Muscle layer of colon (tissue), 2 donors: ENCODE results near the gene CBLB.

Experiments used
- H3K27ac ChIP-seq: one replicate; pipeline ENCODE4 v1.7.0; 2013; ENCODE audit warnings: low read depth, mild to moderate bottlenecking, low read length, moderate library complexity
- H3K27me3 ChIP-seq, 2 donors: one replicate each; pipeline ENCODE4 v1.7.0; 2013; ENCODE audit warnings: low read length in 2 of 2, mild to moderate bottlenecking in 2 of 2; ENCODE audit not compliant: insufficient read depth in 2 of 2, control insufficient read depth in 1 of 2
- H3K36me3 ChIP-seq: one replicate; pipeline ENCODE4 v1.7.0; 2013; ENCODE audit warnings: mild to moderate bottlenecking, low read length; ENCODE audit not compliant: insufficient read depth
- H3K4me1 ChIP-seq: one replicate; pipeline ENCODE4 v1.7.0; 2013; ENCODE audit warnings: mild to moderate bottlenecking, low read length; ENCODE audit not compliant: insufficient read depth
- H3K4me3 ChIP-seq, 2 donors: one replicate each; pipeline ENCODE4 v1.7.0; 2013; ENCODE audit warnings: low read length in 2 of 2, low read depth in 1 of 2, mild to moderate bottlenecking in 1 of 2, moderate library complexity in 1 of 2
- H3K9ac ChIP-seq: one replicate; pipeline ENCODE4 v1.7.0; 2013; ENCODE audit warnings: low read length
- H3K9me3 ChIP-seq: one replicate; pipeline ENCODE4 v1.7.0; 2013; ENCODE audit warnings: mild to moderate bottlenecking, low read length
- donor health status: abdominal sarcoma.
- donor health status: Adenocarcinoma of cecum.

The CBLB gene

DNA sequence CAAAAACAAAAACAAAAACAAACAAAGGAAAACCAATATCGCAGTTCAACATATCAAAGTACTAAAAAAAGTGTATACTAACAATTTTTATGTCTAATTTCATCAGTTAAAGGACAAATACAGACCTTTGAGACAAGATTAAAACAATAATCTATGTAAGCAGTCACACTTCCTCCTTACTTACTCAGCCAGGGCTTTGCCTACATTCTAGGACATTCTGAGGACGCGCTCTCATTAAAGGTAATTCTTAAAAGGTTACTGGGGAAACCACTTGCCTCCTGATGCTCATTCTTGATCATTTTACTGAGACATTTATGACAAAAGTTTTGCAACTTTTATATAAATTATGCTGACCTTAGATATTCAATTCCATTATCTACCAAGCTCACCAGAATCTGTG is 93.4 kb downstream of the CBLB start:
- no peaks in the 10 kb centered on the region for H3K9me3 ChIP-seq
- H3K9ac ChIP-seq: no peak overlapping the region
- no peak overlapping the region for H3K27ac ChIP-seq
- no peaks in the 10 kb centered on the region for H3K4me1 ChIP-seq
- H3K27me3 ChIP-seq: no peaks in the 10 kb centered on the region
- no peaks in the 10 kb centered on the region for H3K36me3 ChIP-seq
- H3K4me3 ChIP-seq: no peak overlapping the region

DNA sequence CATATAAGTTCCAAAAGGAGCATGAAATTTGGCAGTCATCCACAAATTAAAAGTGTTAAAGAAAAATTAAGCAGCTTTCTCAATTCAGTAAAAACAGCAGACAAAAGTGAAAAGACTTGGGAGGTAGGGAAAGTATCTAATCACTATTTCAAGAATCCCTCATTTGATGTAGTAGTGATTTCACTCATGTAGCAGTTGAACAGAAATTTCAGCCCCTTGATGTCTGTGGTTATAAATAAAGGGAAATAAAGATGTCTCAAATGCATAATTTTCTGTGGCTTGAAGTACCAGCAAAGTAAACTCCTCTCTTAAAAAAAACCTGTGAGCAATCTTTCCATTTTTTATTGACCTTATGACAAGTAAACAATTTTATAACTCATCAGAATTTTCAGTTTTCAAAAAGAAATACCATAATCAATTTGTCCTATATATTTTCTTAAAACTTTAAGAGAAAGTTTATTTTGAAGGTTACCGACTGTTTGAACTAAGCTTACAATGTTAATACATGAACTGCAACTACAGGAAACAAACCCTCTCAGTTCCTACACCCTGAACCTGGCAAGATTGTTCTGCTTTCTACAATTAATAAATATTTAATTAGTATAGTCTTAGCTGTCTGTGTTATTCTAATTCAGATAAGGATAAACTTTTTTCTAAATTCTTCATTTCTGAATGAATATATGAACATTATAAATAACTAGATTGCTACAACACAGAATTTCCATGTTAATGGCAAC is 94.2 kb downstream of the CBLB start:
- H3K4me3 ChIP-seq: no peak overlapping the region
- H3K4me1 ChIP-seq: no peaks in the 10 kb centered on the region
- no peak overlapping the region for H3K27ac ChIP-seq
- H3K9me3 ChIP-seq: no peaks in the 10 kb centered on the region
- H3K27me3 ChIP-seq: no peaks in the 10 kb centered on the region
- no peaks in the 10 kb centered on the region for H3K36me3 ChIP-seq
- no peak overlapping the region for H3K9ac ChIP-seq

DNA sequence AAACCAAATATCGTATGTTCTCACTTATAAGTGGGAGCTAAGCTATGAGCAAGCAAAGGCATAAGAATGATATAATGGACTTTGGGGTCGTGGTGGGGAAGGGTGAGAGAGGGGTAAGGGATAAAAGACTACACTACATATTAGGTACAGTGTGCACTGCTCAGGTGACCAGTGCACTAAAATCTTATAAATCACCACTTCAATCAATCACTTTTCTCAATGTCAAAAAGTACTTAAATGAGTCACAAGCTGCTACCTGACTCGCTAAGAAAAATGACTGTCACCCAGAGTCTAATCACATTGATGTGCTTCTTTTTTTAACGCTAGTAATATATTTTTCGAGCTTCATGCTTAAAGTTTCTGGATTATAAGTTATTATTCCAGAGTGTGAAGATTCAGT is 95.5 kb downstream of the CBLB start:
- no peaks in the 10 kb centered on the region for H3K36me3 ChIP-seq
- H3K27me3 ChIP-seq: no peaks in the 10 kb centered on the region
- no peak overlapping the region for H3K4me3 ChIP-seq
- H3K9me3 ChIP-seq: no peaks in the 10 kb centered on the region
- H3K9ac ChIP-seq: no peak overlapping the region
- no peaks in the 10 kb centered on the region for H3K4me1 ChIP-seq
- no peak overlapping the region for H3K27ac ChIP-seq

DNA sequence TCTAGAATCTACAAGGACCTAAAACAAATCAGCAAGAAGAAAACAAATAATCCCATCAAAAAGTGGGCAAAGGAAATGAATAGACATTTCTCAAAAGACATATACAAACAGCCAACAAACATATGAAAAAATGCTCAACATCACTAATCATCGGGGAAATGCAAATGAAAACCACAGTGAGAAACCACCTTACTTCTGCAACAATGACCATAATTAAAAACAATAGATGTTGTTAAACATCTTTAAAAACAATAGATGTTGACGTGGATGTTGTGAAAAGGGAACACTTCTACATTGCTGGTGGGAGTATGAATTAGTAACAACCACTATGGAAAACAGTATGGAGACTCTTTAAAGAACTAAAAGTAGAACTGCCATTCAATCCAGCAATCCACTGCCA is 96.2 kb downstream of the CBLB start:
- Histone ChIP-seq H3K27me3 (no peaks in the 10 kb centered on the region), H3K9ac (no peak overlapping the region), H3K27ac (no peak overlapping the region), H3K36me3 (no peaks in the 10 kb centered on the region), H3K4me3 (no peak overlapping the region), H3K4me1 (no peaks in the 10 kb centered on the region), H3K9me3 (no peaks in the 10 kb centered on the region)

DNA sequence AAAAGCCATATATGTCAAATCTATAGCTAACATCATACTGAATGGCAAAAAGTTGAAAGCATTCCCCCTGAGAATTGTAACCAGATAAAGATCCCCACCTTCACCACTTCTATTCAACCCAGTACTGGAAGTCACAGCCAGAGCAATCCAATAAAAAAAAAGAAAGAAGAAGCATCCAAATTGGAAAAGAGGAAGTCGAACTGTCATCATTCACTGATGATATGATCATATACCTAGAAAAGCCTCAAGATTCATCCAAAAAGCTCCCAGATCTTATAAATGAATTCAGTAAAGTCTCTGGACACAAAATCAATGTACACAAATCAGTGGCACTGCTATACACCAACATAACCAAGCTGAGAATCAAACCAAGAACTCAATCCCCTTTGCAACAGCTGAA is 97.4 kb downstream of the CBLB start:
- Histone ChIP-seq H3K27ac (no peak overlapping the region), H3K4me1 (no peaks in the 10 kb centered on the region), H3K9me3 (no peaks in the 10 kb centered on the region), H3K27me3 (no peaks in the 10 kb centered on the region), H3K4me3 (no peak overlapping the region), H3K36me3 (no peaks in the 10 kb centered on the region), H3K9ac (no peak overlapping the region)

DNA sequence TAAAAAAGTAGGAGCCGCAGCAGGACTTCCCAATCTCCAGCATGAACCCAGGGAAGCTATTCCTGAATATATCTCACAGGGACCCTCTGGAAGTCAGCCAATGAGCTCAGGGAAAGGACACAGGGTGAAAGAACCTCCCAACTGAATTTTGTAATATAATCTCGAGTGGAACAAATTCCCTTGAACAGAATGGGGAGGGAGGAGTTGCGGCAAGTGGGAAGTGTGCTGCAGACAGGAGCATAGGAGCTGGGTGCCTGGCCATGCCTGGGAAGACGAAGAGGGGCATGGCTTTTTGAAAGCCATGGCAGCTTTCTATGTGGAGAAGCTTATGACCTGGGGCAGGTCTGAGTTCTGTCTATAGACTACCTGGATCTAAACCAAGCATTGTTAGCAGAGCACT is 98.4 kb downstream of the CBLB start:
- no peak overlapping the region for H3K27ac ChIP-seq
- no peak overlapping the region for H3K4me3 ChIP-seq
- no peak overlapping the region for H3K9ac ChIP-seq
- no peaks in the 10 kb centered on the region for H3K9me3 ChIP-seq
- H3K27me3 ChIP-seq: no peaks in the 10 kb centered on the region
- no peaks in the 10 kb centered on the region for H3K36me3 ChIP-seq
- no peaks in the 10 kb centered on the region for H3K4me1 ChIP-seq

DNA sequence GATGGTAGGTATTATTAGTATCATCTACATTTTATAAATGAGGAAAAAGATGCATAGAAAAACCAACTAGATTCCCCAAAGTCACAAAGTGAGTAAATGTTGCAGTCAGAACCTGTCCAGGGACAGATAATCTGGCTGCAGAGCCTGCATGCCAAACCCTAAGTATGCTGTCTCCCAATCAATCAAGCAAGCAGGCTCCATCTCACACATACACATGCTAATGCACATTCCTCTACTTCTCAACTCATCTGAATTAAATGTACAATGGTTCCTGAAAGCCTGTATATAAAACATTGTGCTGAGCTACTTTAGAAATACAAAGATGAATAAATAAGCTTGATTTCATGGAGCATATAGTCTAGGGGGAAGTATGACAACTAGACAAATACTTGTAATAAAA is 101.0 kb downstream of the CBLB start:
- H3K4me3 ChIP-seq: no peak overlapping the region
- H3K27ac ChIP-seq: no peak overlapping the region
- peaks cover 2% of the 10 kb centered on the region for H3K36me3 ChIP-seq
- no peaks in the 10 kb centered on the region for H3K27me3 ChIP-seq
- no peaks in the 10 kb centered on the region for H3K9me3 ChIP-seq
- H3K9ac ChIP-seq: no peak overlapping the region
- no peaks in the 10 kb centered on the region for H3K4me1 ChIP-seq

DNA sequence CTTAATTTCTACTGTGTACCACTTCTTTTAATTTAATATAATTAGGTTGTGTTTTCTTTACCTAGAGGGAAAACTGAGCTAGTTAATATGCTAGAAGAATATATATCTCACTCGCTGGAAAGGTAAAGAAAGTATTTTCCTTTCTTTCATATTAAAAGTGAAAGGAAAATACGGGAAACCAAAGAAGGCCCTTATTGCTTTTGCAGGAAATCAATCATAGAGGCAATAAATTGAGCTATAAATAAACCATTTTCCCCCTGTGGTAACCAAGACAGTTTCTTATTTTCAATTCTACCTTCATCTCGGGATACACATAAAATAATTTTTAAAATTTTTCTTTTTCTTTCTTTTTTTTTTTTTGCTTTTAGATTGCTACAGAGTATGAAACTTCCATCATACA is 101.6 kb downstream of the CBLB start:
- Histone ChIP-seq H3K27me3 (no peaks in the 10 kb centered on the region), H3K4me1 (no peaks in the 10 kb centered on the region), H3K36me3 (peaks cover 7% of the 10 kb centered on the region), H3K9me3 (no peaks in the 10 kb centered on the region), H3K9ac (no peak overlapping the region), H3K27ac (no peak overlapping the region), H3K4me3 (no peak overlapping the region)

DNA sequence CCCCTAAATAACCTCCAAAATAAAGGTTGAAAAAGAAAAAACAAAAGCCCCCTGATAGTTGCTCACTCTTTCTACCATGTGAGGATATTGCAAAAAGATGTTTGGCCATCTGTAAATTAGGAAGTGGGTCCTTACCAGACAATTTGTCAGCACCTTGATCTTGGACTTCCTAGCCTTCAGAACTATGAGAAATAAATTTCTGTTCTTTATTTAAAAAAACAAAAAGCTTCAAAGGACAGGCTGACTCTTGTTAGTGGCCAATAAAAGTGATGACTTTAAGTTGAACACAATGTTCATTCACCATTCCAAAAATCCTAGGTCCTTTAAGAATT is 103.5 kb downstream of the CBLB start:
- Histone ChIP-seq H3K4me3 (no peak overlapping the region), H3K27me3 (no peaks in the 10 kb centered on the region), H3K9ac (no peak overlapping the region), H3K36me3 (peaks cover 9% of the 10 kb centered on the region), H3K27ac (no peak overlapping the region), H3K9me3 (no peaks in the 10 kb centered on the region), H3K4me1 (no peaks in the 10 kb centered on the region)

DNA sequence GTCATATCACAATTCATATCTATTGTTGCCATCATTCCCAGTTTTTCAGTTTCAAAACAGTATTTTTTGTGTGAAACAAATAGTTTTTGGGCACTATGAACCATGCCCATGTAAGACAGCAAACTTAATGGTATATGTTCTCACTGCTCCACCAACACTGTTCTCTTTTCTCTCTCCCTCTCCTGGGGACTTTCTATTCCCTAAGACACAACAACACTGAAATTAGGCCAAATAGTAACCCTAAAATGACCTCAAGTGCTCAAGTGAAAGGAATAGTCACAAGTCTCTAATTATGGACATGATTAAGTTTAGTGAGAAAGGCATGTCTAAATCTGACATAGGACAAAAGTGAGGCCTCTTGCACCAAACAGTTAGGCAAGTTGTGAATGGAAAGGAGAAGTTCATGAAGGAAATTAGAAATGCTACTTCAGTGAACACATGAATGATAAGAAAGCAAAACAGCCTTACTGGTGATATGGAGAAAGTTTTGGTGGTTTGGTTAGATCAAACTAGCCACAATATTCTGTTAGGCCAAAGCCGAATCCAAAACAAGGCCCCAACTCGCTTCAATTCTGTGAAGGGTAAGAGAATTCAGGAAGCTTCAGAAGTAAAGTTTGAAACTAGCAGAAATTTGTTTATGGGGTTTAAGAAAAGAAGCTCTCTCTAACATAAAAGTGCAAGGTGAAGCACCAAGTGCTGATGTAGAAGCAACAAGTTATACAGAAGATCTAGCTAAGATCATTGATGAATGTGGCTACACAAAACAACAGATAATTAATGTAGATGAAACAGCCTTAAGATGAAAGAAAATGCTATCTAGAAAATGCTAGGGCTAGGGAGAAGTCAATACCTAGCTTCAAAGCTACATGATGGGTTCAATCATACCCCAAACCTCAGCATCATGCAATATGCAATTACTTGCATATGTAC is 104.2 kb downstream of the CBLB start:
- no peaks in the 10 kb centered on the region for H3K27me3 ChIP-seq
- H3K36me3 ChIP-seq: peaks cover 9% of the 10 kb centered on the region
- H3K27ac ChIP-seq: no peak overlapping the region
- no peaks in the 10 kb centered on the region for H3K4me1 ChIP-seq
- H3K9ac ChIP-seq: no peak overlapping the region
- H3K4me3 ChIP-seq: no peak overlapping the region
- no peaks in the 10 kb centered on the region for H3K9me3 ChIP-seq

DNA sequence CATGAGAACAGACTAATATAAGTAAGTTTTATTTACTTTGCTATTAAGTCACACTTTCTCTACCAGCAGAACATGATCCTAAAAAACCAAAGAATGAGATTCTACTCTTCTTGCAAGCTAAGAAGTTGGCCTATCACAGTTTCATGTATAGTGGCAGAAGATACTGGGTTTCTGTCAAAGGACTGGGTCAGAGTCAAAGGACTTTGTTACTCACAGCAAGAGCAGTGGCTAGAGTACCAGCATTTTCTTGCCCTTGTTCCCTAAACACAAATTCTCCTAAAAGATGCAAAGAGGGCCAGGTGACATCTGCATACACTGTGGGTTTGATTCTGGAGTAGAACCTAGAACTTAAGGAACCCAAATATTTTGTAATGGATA is 105.2 kb downstream of the CBLB start:
- Histone ChIP-seq H3K9me3 (no peaks in the 10 kb centered on the region), H3K9ac (no peak overlapping the region), H3K27ac (no peak overlapping the region), H3K36me3 (peaks cover 13% of the 10 kb centered on the region), H3K4me1 (no peaks in the 10 kb centered on the region), H3K4me3 (no peak overlapping the region), H3K27me3 (no peaks in the 10 kb centered on the region)
